Astrocyte (in vitro differentiated cells and primary cell): ENCODE data around the gene DEFB129. TPM values are rescaled to one million over a fixed set of nuclear protein-coding genes. Genes with fewer than 3 reads are reported as not detected.

ENCODE experiments used
- DNase-seq: peaks from one replicate; pipeline ENCODE4 v3.0.0-alpha.2; 2010; ENCODE audit warnings: low read depth
- FAIRE-seq: peaks from 2 replicates; lab custom pipeline; 2011; peaks lifted over from hg19 to GRCh38; lab: Jason Lieb, UNC
- H2AFZ ChIP-seq: 2 replicates; pipeline ENCODE4 v1.6.0; 2012; ENCODE audit warnings: low read depth, low read length, inconsistent platforms
- H3K27ac ChIP-seq: 2 replicates; pipeline ENCODE4 v1.5.1; 2011; ENCODE audit warnings: low read depth, low read length, inconsistent platforms
- H3K27me3 ChIP-seq: 2 replicates; pipeline ENCODE4 v1.6.0; 2011; ENCODE audit warnings: low read length, inconsistent platforms; ENCODE audit not compliant: insufficient read depth
- H3K36me3 ChIP-seq: 2 replicates; pipeline ENCODE4 v1.5.1; 2011; ENCODE audit warnings: low read length, inconsistent platforms; ENCODE audit not compliant: insufficient read depth
- H3K4me1 ChIP-seq: 2 replicates; pipeline ENCODE4 v1.5.1; 2011; ENCODE audit warnings: low read length, inconsistent platforms; ENCODE audit not compliant: insufficient read depth
- H3K4me2 ChIP-seq: 2 replicates; pipeline ENCODE4 v1.6.0; 2012; ENCODE audit warnings: low read length, inconsistent platforms
- H3K4me3 ChIP-seq: 2 replicates; pipeline ENCODE4 v1.5.1; 2011; ENCODE audit warnings: low read depth, mild to moderate bottlenecking, low read length, inconsistent platforms; ENCODE audit not compliant: insufficient read depth
- H3K79me2 ChIP-seq: 2 replicates; pipeline ENCODE4 v1.6.0; 2012; ENCODE audit warnings: mild to moderate bottlenecking, low read length, inconsistent platforms; ENCODE audit not compliant: insufficient read depth
- H3K9ac ChIP-seq: 2 replicates; pipeline ENCODE4 v1.6.0; 2012; ENCODE audit warnings: mild to moderate bottlenecking, low read length, inconsistent platforms
- H3K9me3 ChIP-seq: 2 replicates; pipeline ENCODE4 v1.5.1; 2012; ENCODE audit warnings: low read depth, mild to moderate bottlenecking, low read length, inconsistent platforms; ENCODE audit not compliant: insufficient read depth
- H4K20me1 ChIP-seq: 2 replicates; pipeline ENCODE4 v1.6.0; 2012; ENCODE audit warnings: low read length, inconsistent platforms; ENCODE audit not compliant: insufficient read depth
- H3K27ac Mint-ChIP-seq: one replicate; pipeline ENCODE4 v1.8.0; 2021; ENCODE audit warnings: mild to moderate bottlenecking, mixed read lengths; ENCODE audit not compliant: unreplicated experiment
- H3K27me3 Mint-ChIP-seq: one replicate; pipeline ENCODE4 v1.8.0; 2021; ENCODE audit warnings: low read depth, mixed read lengths; ENCODE audit not compliant: unreplicated experiment
- H3K36me3 Mint-ChIP-seq: one replicate; pipeline ENCODE4 v1.8.0; 2021; ENCODE audit warnings: low read depth, mixed read lengths; ENCODE audit not compliant: unreplicated experiment
- H3K4me1 Mint-ChIP-seq: one replicate; pipeline ENCODE4 v1.8.0; 2021; ENCODE audit warnings: low read depth, mixed read lengths; ENCODE audit not compliant: unreplicated experiment
- H3K4me3 Mint-ChIP-seq: one replicate; pipeline ENCODE4 v1.8.0; 2021; ENCODE audit warnings: mild to moderate bottlenecking, moderate library complexity, mixed read lengths; ENCODE audit not compliant: unreplicated experiment
- H3K9me3 Mint-ChIP-seq: one replicate; pipeline ENCODE4 v1.8.0; 2021; ENCODE audit warnings: mild to moderate bottlenecking, mixed read lengths; ENCODE audit not compliant: unreplicated experiment
- CTCF ChIP-seq: IDR thresholded peaks from 2 replicates; pipeline ENCODE4 v1.5.1; 2011; ENCODE audit warnings: low read depth, mild to moderate bottlenecking, inconsistent platforms, low read length, moderate library complexity; ENCODE audit not compliant: insufficient read depth
- EZH2 ChIP-seq: IDR thresholded peaks from 2 replicates; pipeline ENCODE4 v1.6.1; 2012; ENCODE audit warnings: mild to moderate bottlenecking, low read length, inconsistent platforms; ENCODE audit not compliant: insufficient read depth
- total RNA-seq: library from RNA; stranded (reverse); gene quantifications from 2 replicates; pipeline ENCODE4 v1.2.1, GENCODE V29; 2021

The DEFB129 gene
- total RNA-seq, 1 donor from 2014 or later = not detected

GRCh38 chr20:278181-278580 is 51.1 kb downstream of the DEFB129 start:
- Mint-ChIP-seq H3K4me1 (no peaks in the 10 kb centered on the region), H3K4me3 (no peak overlapping the region), H3K27ac (no peak overlapping the region), H3K36me3 (peaks cover 34% of the 10 kb centered on the region), H3K9me3 (peaks cover 5% of the 10 kb centered on the region), H3K27me3 (peaks cover 2% of the 10 kb centered on the region)
- DNase-seq (no peak), FAIRE-seq (no peak)
- Histone ChIP-seq H2AFZ (no peak overlapping the region), H3K79me2 (no peaks in the 10 kb centered on the region), H3K4me1 (no peaks in the 10 kb centered on the region), H4K20me1 (no peaks in the 10 kb centered on the region), H3K27ac (no peak overlapping the region), H3K27me3 (no peaks in the 10 kb centered on the region), H3K36me3 (no peaks in the 10 kb centered on the region), H3K9ac (no peak overlapping the region), H3K4me2 (no peak overlapping the region), H3K9me3 (no peaks in the 10 kb centered on the region), H3K4me3 (no peak overlapping the region)
- no peak for TF ChIP-seq CTCF
- TF ChIP-seq EZH2 = no peak

- H3K36me3 ChIP-seq = no peaks in the 10 kb centered on the region
- no peak for DNase-seq
- Mint-ChIP-seq H3K4me1 (no peaks in the 10 kb centered on the region), H3K4me3 (no peak overlapping the region), H3K27me3 (peaks cover 2% of the 10 kb centered on the region), H3K36me3 (peaks cover 31% of the 10 kb centered on the region), H3K27ac (no peak overlapping the region), H3K9me3 (peaks cover 5% of the 10 kb centered on the region)
- no peak for FAIRE-seq
- H3K4me1 ChIP-seq = no peaks in the 10 kb centered on the region
- H4K20me1 ChIP-seq = no peaks in the 10 kb centered on the region
- no peaks in the 10 kb centered on the region for H3K27me3 ChIP-seq
- no peaks in the 10 kb centered on the region for H3K79me2 ChIP-seq
- H3K9ac ChIP-seq = no peak overlapping the region
- peak overlapping the region; percentile 39 for H3K4me2 ChIP-seq
- no peaks in the 10 kb centered on the region for H3K9me3 ChIP-seq
- H3K4me3 ChIP-seq = no peak overlapping the region
- H3K27ac ChIP-seq = no peak overlapping the region
- TF ChIP-seq CTCF (no peak), EZH2 (no peak)
- H2AFZ ChIP-seq = no peak overlapping the region
These were observed 51.8 kb downstream of the DEFB129 start for GRCh38 chr20:278607-279571.

Other genes starting within 250 kb of the DEFB129 start
- gene DEFB125, start 139.6 kb upstream of the DEFB129 start, total RNA-seq = not detected in 2 replicates
- not detected in 2 replicates for gene DEFB126, start 84.7 kb upstream of the DEFB129 start, total RNA-seq
- gene DEFB127, start 69.8 kb upstream of the DEFB129 start, total RNA-seq = not detected in 2 replicates
- not detected in 2 replicates for gene DEFB128, start 37.5 kb upstream of the DEFB129 start, total RNA-seq
- gene DEFB132, start 30.5 kb downstream of the DEFB129 start, total RNA-seq = not detected in 2 replicates
- 10.1 and 10.7 TPM in 2 replicates for gene C20orf96, start 63.5 kb downstream of the DEFB129 start, total RNA-seq
- 18.6 and 20.2 TPM in 2 replicates for gene ZCCHC3, start 70.3 kb downstream of the DEFB129 start, total RNA-seq
- 43.4 and 45.1 TPM in 2 replicates for gene SOX12, start 98.3 kb downstream of the DEFB129 start, total RNA-seq
- 57.8 and 64.0 TPM in 2 replicates for gene NRSN2, start 119.9 kb downstream of the DEFB129 start, total RNA-seq
- gene TRIB3, start 153.5 kb downstream of the DEFB129 start, total RNA-seq = 33.0 and 36.9 TPM in 2 replicates
- gene RBCK1, start 181.0 kb downstream of the DEFB129 start, total RNA-seq = 124 and 138 TPM in 2 replicates
- 40.6 and 44.8 TPM in 2 replicates for gene TBC1D20, start 235.3 kb downstream of the DEFB129 start, total RNA-seq